Epidermal melanocyte (primary cell): ENCODE data around the gene NR1H3.
"Not testable (repeated sequence)": the region's sequence is repeated elsewhere in the genome, so short reads cannot be mapped to it uniquely, and the experiment has no call there.

ENCODE experiments used
- DNase-seq: peaks from one replicate; pipeline ENCODE4 v3.0.0; 2011; ENCODE audit warnings: low spot score; ENCODE audit not compliant: insufficient read length

Gene NR1H3

GRCh38 chr11:47257517-47258316, at the start of gene NR1H3:
NR1H3 (plus strand) TSS chr11:47257996; CDS start chr11:47259217, 1,221 bp downstream.
- peak; percentile 74 for DNase-seq

DNA sequence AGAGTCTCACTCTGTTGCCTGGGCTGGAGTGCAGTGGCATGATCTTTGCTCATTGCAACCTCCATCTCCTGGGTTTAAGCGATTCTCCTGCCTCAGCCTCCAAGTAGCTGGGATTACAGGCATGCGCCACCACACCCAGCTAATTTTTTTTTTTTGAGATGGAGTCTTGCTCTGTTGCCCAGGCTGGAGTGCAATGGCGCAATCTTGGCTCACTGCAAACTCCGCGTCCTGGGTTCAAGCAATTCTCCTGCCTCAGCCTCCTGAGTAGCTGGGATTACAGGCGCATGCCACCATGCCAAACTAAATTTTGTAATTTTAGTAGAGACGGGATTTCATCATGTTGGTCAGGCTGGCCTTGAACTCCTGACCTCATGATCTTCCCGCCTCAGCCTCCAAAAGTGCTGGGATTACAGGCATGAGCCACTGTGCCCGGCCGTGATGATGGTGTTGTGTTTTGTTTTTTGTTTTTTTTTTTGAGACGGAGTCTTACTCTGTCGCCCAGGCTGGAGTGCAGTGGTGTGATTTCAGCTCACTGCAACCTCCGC, 49.7 kb upstream of the NR1H3 start:
- DNase-seq, result not testable (repeated sequence)

- DNase-seq, result no peak
Observed at GRCh38 chr11:47208628-47209027, 49.2 kb upstream of the NR1H3 start.

DNA sequence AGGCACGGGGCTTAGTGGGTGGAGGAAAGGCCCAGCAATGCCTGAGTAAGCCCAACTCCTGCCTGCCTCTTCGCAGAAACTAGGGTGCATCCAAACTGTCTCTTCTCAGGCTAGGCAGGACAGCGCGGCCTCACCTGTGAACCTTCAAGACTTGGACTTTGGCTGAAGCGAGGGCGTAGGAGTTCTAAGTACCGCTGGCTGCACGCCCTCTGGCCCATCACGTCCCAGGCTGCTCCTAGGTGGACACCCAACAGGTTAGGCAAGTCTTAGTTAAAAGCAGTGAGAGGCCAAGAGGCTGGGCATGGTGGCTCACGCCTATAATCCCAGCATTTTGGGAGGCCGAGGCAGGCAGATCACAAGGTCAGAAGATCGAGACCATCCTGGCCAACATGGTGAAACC, 44.9 kb upstream of the NR1H3 start:
- no peak for DNase-seq

DNA sequence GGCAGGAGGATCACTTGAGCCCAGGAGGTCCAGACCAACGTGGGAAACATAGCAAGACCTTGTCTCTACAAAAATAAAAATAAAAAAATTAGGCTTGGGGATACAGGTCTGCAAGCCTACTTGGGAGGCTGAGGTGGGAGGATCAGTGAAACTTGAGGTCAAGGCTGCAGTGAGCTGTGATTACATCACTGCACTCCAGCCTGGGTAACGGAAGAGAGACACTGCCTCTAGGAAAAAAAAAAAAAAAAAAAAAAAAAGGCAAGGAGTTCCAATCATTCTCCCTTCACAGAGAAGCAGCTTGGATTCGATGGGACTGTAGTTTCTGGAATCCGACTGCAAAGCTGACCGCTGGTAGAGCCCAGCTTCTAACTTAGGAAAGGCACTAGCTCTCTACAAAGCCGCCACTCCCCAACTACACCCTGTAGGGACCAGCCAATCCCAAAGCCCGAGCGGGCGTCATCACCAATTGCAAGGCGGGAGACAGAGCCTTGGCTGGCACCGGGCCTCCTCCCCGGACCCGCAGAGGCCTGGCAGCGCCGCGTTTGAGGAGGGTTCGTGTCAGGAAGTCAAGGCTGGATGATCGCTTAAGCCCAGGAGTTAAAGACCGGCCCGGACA, 43.7 kb upstream of the NR1H3 start:
- peak; percentile 92 for DNase-seq

DNA sequence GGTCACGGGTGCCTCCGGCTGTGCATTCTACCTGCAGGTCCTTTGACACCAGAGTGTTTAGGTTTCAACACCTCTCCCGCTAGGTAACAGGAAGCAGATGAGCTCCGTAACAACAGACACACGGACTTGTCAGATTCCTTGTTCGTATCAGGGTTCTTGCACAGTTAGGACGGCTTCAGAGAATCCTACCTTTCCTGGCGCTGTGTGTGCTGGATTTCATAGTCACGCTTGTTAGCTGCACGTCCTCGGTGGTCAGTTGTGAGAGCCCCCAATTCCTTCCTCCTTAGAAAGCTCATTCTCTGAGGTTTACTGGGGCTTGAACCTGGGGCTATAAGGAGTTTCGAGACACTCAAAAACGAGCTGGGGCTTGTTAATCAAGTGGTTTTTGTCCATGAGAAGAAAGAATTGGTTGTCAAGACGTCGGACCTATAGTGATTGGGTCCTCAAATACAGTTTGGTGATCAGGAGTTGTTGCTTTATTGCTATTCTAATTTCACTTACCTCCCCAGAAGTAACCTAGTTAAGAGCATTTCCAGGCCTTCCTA, 42.4 kb upstream of the NR1H3 start:
- no peak for DNase-seq

GRCh38 chr11:47216121-47216798, 41.5 kb upstream of the NR1H3 start:
- DNase-seq, result no peak

- no peak for DNase-seq
Observed at GRCh38 chr11:47220401-47220821, 37.4 kb upstream of the NR1H3 start.

GRCh38 chr11:47222696-47223095, 35.1 kb upstream of the NR1H3 start:
- no peak for DNase-seq

DNA sequence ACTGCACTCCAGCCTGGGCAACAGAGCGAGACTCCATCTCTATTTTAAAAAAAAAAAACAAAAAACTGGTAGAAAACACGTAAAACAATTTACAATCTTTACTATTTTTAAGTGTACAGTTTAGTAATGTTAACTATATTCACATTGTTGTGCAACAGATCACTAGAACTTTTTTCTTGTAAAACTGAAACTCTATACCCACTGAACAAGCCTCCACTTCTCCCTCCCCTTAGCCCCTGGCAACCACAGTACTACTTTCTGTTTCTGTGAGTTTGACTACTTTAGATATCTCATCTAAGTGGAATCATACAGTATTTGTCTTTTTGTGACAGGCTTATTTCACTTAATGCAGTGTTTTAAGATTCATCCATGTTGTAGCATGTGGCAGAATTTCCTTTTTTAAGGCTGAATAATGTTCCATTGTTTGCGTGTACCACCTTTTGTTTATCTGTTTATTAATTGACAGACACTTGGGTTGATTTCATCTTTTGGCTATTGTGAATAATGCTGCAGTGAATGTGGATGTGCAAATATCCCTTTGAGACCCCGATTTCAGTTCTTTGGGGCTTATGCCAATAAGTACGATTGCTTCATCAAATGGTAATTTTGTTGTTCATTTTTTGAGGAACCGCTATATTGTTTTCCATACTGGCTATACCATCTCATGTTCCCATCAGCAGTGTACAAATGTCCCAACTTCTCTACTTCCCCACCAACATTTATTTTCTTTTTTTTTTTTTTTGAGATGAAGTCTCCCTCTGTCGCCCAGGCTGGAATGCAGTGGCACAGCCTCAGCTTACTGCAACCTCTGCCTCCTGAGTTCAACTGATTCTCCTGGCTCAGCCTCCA, 32.0 kb upstream of the NR1H3 start:
- DNase-seq, result no peak

DNA sequence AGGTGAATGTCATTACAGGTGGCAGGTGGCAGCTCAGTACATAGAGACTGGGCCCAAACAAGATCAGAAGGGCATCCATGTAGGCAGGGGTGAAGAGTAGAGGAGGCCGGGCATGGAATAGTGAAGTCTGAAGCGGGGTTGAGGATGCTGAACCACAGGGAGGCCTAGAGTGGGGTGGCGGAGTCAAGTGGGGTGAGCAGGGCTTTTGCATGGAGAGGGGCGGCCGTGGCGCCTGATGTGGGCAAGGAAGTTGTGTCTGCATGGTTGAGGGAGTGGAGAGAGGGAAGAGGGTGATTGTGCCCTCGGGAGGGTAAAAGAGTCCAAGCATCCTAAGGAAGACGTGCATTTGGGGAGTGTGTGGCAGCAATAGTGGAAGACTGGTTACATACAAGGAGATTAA, 28.6 kb upstream of the NR1H3 start:
- no peak for DNase-seq

GRCh38 chr11:47233051-47233450, 24.7 kb upstream of the NR1H3 start:
- DNase-seq, result no peak

GRCh38 chr11:47233989-47234668, 23.7 kb upstream of the NR1H3 start:
- DNase-seq, result no peak

DNA sequence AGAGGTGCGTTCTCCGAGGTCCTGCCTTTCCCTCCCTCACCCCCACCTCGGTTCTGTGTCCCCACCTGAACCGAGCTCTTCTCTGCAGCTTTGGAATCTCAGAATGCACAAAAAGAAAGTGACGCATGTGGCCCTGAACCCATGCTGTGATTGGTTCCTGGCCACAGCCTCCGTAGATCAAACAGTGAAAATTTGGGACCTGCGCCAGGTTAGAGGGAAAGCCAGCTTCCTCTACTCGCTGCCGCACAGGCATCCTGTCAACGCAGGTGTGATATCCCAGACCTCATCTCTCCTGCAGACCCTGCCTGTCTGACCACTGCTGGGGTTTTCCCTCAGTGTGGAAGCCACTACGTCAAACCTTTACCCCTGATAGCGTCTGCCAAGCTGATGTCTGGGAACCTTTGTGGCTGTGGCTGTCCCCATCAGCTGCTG, 23.1 kb upstream of the NR1H3 start:
- no peak for DNase-seq

- DNase-seq, result no peak
Observed at GRCh38 chr11:47235163-47235562, 22.6 kb upstream of the NR1H3 start.

DNA sequence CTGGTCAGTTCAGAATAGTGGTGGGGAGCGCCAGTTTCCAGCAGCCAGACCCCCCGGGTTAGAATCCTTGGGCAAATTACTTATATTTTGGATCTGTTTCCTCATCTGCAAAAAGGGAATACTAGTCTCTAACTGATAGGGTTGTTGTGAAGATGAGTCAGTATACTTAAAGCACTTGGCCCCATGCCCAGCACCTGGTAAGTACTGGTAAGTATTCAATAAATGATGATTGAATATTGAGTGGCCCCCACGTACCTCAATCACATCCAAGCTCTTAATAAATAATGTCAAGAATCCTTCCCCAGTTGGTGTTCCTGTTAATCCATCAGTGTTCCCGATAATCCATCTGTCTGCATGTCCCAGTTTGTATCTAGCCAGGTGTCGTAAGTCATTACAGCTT, 21.3 kb upstream of the NR1H3 start:
- DNase-seq, result no peak

- no peak for DNase-seq
Observed at GRCh38 chr11:47239852-47240251, 17.9 kb upstream of the NR1H3 start.

DNA sequence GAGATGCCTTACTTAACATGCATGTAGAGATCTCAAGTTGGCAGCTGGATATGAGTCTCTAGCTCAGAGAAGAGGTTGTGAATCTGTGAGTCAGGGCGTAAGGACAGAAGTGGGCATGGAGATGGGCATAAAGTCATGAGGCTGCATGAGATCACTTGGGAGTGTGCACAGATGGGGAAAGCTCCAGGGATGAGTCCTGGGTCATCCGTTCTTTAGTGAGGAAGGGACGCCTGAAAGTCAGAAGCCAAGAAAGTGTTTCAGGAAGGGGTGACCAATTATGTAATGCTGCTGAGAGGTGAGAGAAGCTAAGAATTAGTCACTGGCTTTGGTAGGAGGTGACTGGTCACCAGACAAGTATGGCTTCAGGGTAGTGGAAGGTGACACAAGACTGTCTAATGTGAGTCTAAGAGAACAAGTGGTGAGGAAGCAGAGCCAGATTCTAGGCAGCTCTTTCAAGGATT, 15.9 kb upstream of the NR1H3 start:
- no peak for DNase-seq

DNA sequence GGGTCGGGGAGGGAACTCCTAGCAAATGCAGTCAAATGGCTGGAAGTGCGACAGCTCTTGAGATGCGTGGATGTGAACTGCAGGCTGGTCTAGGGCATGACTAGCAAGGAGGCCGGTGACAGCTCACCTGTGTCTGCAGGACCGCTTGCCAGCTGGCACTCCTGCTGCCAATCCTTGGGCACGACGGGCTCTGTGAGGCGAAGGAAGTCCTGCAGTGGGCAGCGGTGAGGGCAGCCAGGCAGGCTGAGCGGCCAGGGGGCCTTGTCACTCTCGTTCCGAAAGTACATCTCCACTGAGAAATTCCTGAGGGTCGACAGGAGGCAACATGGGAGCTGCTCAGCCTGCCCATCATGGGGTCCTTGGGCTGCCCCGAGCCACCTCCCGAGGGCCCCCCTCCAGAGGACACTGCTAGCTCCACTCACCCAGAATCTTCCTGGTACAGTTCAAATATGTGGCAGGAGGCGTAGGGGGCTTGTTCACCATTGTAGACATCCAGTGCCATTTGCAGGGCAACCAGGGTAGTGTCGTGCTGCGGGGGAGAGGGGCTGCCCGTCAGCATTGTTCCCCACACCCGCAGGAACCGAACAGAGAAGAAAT, 15.1 kb upstream of the NR1H3 start:
- no peak for DNase-seq

GRCh38 chr11:47243454-47243853, 14.3 kb upstream of the NR1H3 start:
- no peak for DNase-seq
